Dermis microvascular lymphatic vessel endothelial cell (primary cell): ENCODE measurements around the gene STAT2. TPM values are rescaled to one million over a fixed set of nuclear protein-coding genes. Genes with fewer than 3 reads are reported as not detected.

ENCODE experiments used
- DNase-seq, 2 donors: peaks; one replicate each; pipeline versions ENCODE4 v3.0.0 to v3.0.0-alpha.2; 2010; ENCODE audit warnings: low read depth in 2 of 2
- total RNA-seq: library from RNA; depleted of rRNA; stranded (reverse); fragments of >200 nt; gene quantifications from 2 replicates; pipeline ENCODE4 v1.2.1, GENCODE V29; 2014

STAT2 gene
- total RNA-seq, 1 donor from 2014 or later, result 44.3 TPM

DNA sequence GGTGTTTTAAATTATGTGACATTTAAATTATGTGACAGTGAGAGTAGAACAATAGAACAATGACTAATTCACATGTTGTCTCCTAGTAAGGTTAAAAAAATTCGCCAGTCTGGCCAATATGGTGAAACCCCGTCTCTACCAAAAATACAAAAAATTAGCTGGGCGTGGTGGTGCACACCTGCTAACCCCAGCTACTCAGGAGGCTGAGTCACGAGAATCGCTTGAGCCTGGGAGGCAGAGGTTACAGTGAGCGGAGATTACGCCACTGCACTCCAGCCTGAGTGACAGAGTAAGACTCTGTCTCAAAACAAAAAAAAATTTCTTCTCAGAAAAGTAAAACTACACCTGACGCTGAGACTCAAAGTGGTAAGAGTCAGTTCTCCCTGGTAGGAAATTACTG lies 62.5 kb downstream of the STAT2 start:
- DNase-seq, result no peak

DNA sequence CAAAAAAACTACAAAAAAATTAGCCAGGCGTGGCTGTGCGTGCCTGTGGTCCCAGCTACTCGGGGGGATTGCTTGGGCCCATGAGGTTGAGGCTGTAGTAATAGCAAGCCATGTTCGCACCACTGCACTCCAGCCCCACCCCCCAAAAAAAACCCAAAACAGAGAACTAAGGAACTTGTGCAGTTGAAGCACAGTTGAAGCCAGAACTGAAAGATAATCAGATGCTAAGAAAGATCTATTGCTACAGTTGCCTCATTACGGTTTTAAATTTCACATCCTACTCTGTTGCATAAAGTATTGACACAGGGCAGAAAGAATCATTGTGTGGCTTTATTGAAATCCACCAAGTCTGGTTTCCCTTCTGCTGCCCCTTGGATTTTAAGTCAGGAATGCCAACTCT lies 63.6 kb downstream of the STAT2 start:
- DNase-seq, result no peak

GRCh38 chr12:56293795-56294194 lies 66.1 kb downstream of the STAT2 start:
- no peak for DNase-seq

Other genes with a start within 250 kb of the STAT2 start
- gene RPL41, start 243.5 kb downstream of the STAT2 start, total RNA-seq, result 2,319 and 2,425 TPM in 2 replicates
- gene ZC3H10, start 241.8 kb downstream of the STAT2 start, total RNA-seq, result 2.7 and 3.3 TPM in 2 replicates
- gene ESYT1, start 231.8 kb downstream of the STAT2 start, total RNA-seq, result 320 and 356 TPM in 2 replicates
- 60.3 and 87.9 TPM in 2 replicates for gene MYL6B, start 207.5 kb downstream of the STAT2 start, total RNA-seq
- 2,234 and 2,594 TPM in 2 replicates for gene MYL6, start 201.7 kb downstream of the STAT2 start, total RNA-seq
- gene SMARCC2, start 170.6 kb downstream of the STAT2 start, total RNA-seq, result 32.6 and 43.2 TPM in 2 replicates
- 61.4 and 90.8 TPM in 2 replicates for gene RNF41, start 138.2 kb downstream of the STAT2 start, total RNA-seq
- gene NABP2, start 135.8 kb downstream of the STAT2 start, total RNA-seq, result 21.6 and 22.5 TPM in 2 replicates
- gene SLC39A5, start 130.1 kb downstream of the STAT2 start, total RNA-seq, result not detected in 2 replicates
- 10.1 and 17.1 TPM in 2 replicates for gene ANKRD52, start 101.7 kb downstream of the STAT2 start, total RNA-seq
- gene COQ10A, start 93.2 kb downstream of the STAT2 start, total RNA-seq, result 6.0 and 10.0 TPM in 2 replicates
- gene CS, start 59.8 kb downstream of the STAT2 start, total RNA-seq, result 119 and 132 TPM in 2 replicates
- 61.0 and 73.5 TPM in 2 replicates for gene CNPY2, start 44.1 kb downstream of the STAT2 start, total RNA-seq
- gene PAN2, start 26.1 kb downstream of the STAT2 start, total RNA-seq, result 6.7 and 9.6 TPM in 2 replicates
- gene IL23A, start 21.2 kb downstream of the STAT2 start, total RNA-seq, result 0.13 TPM in 1 of 2 replicates, not detected in the other
- not detected in 2 replicates for gene APOF, start 2.8 kb upstream of the STAT2 start, total RNA-seq
- 10.5 and 11.7 TPM in 2 replicates for gene TIMELESS, start 89.3 kb upstream of the STAT2 start, total RNA-seq
- 0.26 and 0.51 TPM in 2 replicates for gene MIP, start 94.5 kb upstream of the STAT2 start, total RNA-seq
- 1.4 and 2.1 TPM in 2 replicates for gene SPRYD4, start 108.5 kb upstream of the STAT2 start, total RNA-seq
- 0.13 TPM in 2 replicates for gene GLS2, start 128.1 kb upstream of the STAT2 start, total RNA-seq
- 43.6 and 52.4 TPM in 2 replicates for gene RBMS2, start 161.7 kb upstream of the STAT2 start, total RNA-seq